Keratinocyte (primary cell): ENCODE results near the gene SMC1B.

Experiments
- EZH2 ChIP-seq: IDR thresholded peaks from one replicate; pipeline ENCODE4 v1.6.1; 2012; ENCODE audit warnings: inconsistent platforms, mild to moderate bottlenecking, low read length, moderate library complexity
- TF ChIP-seq, protein P1 (sequence below), 3 experiments: IDR thresholded peaks in 1 of 3; conservative IDR thresholded peaks in 1 of 3; optimal IDR thresholded peaks in 1 of 3; 2 replicates in 2 of 3; 3 replicates in 1 of 3; pipeline versions ENCODE3 to v1.5.1; 2011; ENCODE audit warnings: low read length in 3 of 3, mild to moderate bottlenecking in 3 of 3, moderate library complexity in 2 of 3, control low read depth in 1 of 3, inconsistent platforms in 1 of 3; ENCODE audit not compliant: insufficient read depth in 2 of 3; ENCODE audit errors: extremely low read depth in 1 of 3

DNA sequence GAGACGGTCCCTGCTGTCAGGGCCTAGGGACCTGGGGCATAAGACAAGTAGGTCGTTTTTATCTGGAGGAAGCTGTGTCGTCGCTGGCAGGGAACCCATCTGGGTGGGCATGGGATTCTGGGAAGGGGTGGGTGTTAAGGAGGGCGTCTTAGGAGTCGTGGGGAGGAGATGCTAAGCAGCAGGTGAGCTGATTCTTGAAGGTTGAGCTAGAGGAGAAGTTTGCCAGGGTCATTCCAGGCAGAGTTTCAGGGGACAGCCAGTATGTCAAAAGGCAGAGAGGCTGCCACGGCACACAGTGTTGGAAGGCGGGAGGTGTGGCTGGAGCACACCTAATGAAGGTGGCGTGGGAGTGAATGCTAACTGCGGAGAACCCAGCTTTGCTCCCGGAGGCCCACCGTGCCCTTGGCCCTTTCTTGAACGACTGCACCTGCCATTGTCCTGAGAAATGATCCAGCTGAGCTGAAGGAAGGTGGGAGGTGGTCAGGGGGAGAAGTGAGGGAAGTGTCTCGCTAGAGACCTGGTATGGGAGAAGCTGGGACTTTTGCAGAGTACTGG lies 102.3 kb downstream of the SMC1B start:
- TF ChIP-seq, protein P1, sequence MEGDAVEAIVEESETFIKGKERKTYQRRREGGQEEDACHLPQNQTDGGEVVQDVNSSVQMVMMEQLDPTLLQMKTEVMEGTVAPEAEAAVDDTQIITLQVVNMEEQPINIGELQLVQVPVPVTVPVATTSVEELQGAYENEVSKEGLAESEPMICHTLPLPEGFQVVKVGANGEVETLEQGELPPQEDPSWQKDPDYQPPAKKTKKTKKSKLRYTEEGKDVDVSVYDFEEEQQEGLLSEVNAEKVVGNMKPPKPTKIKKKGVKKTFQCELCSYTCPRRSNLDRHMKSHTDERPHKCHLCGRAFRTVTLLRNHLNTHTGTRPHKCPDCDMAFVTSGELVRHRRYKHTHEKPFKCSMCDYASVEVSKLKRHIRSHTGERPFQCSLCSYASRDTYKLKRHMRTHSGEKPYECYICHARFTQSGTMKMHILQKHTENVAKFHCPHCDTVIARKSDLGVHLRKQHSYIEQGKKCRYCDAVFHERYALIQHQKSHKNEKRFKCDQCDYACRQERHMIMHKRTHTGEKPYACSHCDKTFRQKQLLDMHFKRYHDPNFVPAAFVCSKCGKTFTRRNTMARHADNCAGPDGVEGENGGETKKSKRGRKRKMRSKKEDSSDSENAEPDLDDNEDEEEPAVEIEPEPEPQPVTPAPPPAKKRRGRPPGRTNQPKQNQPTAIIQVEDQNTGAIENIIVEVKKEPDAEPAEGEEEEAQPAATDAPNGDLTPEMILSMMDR (optimal IDR thresholded peaks at IDR 0.05 in 1 of 3, IDR thresholded peaks at IDR 0.05 in 1 of 3, conservative IDR thresholded peaks at IDR 0.05 in 1 of 3; ENCODE audit: extremely low read depth in 1 of 3, insufficient read depth in 2 of 3, low read length in 3 of 3) = no peak
- no peak for TF ChIP-seq EZH2
